A549 (cell line): ENCODE measurements around the gene ITPKB.

ENCODE experiments used
- BHLHE40 ChIP-seq: IDR thresholded peaks from 2 replicates; pipeline ENCODE4 v1.6.1; 2012; ENCODE audit warnings: low read depth, low read length, inconsistent platforms
- CEBPB ChIP-seq, 2 experiments: fragments of >200 bp in 1 of 2; sonication (Bioruptor Twin) in 1 of 2; formaldehyde crosslinking in 1 of 2; IDR thresholded peaks; 2 replicates each; pipeline ENCODE4 v1.6.1; 2012 to 2016
- HOXA7 ChIP-seq: fragments of 250-450 bp; sonication (Bioruptor Pico); IDR thresholded peaks from 2 replicates; pipeline ENCODE4 v1.5.0; 2020; ENCODE audit warnings: mild to moderate bottlenecking, moderate library complexity
- KDM5A ChIP-seq: fragments of 200-600 bp; sonication (generic); IDR thresholded peaks from 2 replicates; pipeline ENCODE4 v1.6.1; 2016; ENCODE audit warnings: antibody characterized with exemption, mild to moderate bottlenecking
- MAFK ChIP-seq: fragments of 450-650 bp; IDR thresholded peaks from 2 replicates; pipeline ENCODE4 v1.6.1; 2014; ENCODE audit not compliant: partially characterized antibody
- POLR2AphosphoS2 ChIP-seq: conservative IDR thresholded peaks from 2 replicates; pipeline ENCODE4 v1.6.1; 2012; ENCODE audit warnings: low read length, improper control_type of control experiment, inconsistent platforms
- ZC3H11A ChIP-seq: fragments of 450-650 bp; IDR thresholded peaks from 2 replicates; pipeline ENCODE4 v1.6.1; 2014; ENCODE audit warnings: antibody characterized with exemption, mild to moderate bottlenecking
- TF ChIP-seq, protein P1 (sequence below): fragments of >200 bp; sonication (Bioruptor Twin); formaldehyde crosslinking; IDR thresholded peaks from 3 replicates; pipeline ENCODE4 v1.5.1; 2016

DNA sequence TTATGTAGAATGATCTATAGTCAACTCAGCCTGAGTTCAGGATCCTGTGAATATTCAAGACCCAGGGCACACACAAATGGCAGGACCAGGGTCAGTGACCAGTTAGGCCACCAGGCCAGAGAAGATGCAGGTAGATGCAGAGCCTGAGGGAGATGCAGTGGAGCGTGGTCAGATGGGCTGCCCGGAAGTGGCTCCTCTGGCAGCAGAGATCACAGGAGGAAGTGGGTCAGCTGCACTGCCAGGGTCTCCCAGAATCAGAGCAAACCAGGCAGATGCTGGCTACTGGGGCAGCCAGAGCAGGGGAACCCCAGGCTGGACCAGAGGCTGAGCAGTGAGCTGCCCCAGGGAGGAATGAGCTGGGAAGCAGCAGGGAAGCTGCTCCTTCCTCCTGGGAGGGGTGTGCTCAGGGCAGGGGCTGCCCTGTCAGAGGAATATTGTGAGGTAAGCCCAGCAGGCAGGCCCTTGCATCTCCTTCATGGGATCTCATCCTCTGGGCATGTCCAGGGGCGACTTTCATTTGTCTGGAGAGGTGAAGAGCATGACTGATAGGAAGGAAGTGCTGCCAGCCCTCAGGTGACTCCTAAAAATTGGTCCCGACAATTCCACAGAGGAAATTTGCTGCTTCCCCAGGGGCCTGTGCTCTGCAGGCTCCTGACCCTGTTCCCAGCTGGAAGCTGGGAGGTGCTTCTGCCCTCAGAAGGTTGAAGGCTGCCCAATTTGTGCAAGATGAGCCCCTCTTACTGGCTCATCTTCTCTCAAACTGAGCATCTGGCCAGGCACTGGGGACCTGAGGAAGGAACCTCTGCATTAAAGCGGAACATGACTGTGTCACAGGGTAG, 141.2 kb downstream of the ITPKB start:
- TF ChIP-seq, protein P1, sequence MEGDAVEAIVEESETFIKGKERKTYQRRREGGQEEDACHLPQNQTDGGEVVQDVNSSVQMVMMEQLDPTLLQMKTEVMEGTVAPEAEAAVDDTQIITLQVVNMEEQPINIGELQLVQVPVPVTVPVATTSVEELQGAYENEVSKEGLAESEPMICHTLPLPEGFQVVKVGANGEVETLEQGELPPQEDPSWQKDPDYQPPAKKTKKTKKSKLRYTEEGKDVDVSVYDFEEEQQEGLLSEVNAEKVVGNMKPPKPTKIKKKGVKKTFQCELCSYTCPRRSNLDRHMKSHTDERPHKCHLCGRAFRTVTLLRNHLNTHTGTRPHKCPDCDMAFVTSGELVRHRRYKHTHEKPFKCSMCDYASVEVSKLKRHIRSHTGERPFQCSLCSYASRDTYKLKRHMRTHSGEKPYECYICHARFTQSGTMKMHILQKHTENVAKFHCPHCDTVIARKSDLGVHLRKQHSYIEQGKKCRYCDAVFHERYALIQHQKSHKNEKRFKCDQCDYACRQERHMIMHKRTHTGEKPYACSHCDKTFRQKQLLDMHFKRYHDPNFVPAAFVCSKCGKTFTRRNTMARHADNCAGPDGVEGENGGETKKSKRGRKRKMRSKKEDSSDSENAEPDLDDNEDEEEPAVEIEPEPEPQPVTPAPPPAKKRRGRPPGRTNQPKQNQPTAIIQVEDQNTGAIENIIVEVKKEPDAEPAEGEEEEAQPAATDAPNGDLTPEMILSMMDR, result no peak
- no peak for TF ChIP-seq MAFK
- TF ChIP-seq POLR2AphosphoS2, result no peak
- no peak for TF ChIP-seq BHLHE40
- TF ChIP-seq HOXA7 (CRISPR knock-in tag), result no peak
- no peak for TF ChIP-seq CEBPB (IDR thresholded peaks at IDR 0.05)
- TF ChIP-seq KDM5A, result no peak
- TF ChIP-seq ZC3H11A, result no peak
